Mesendoderm (in vitro differentiated cells): Measurements from ENCODE around the gene CXCR4.

Experiments used
- DNase-seq: peaks from one replicate; pipeline ENCODE4 v3.0.0; 2013
- H2AK5ac ChIP-seq: 2 replicates; pipeline ENCODE4 v1.6.1; 2013; ENCODE audit warnings: low read length, inconsistent platforms
- H2BK120ac ChIP-seq: 2 replicates; pipeline ENCODE4 v1.6.1; 2013; ENCODE audit warnings: low read depth, mild to moderate bottlenecking, low read length, moderate library complexity, mixed read lengths
- H2BK15ac ChIP-seq: replicated peaks from 2 replicates; pipeline ENCODE4 v1.6.1; 2013; ENCODE audit warnings: low read depth, mild to moderate bottlenecking, moderate library complexity
- H2BK5ac ChIP-seq: 2 replicates; pipeline ENCODE4 v1.6.1; 2013; ENCODE audit warnings: low read length, inconsistent platforms
- H3K18ac ChIP-seq: 2 replicates; pipeline ENCODE4 v1.6.1; 2013; ENCODE audit warnings: mild to moderate bottlenecking, low read length, mixed read lengths
- H3K23ac ChIP-seq: one replicate; pipeline ENCODE4 v1.6.1; 2013; ENCODE audit warnings: low read length
- H3K27ac ChIP-seq: 2 replicates; pipeline ENCODE4 v1.5.1; 2013; ENCODE audit warnings: low read depth, mild to moderate bottlenecking, inconsistent platforms, low read length, moderate library complexity
- H3K27me3 ChIP-seq: 2 replicates; pipeline ENCODE4 v1.6.1; 2013; ENCODE audit warnings: low read length, control low read depth, mild to moderate bottlenecking, inconsistent platforms; ENCODE audit not compliant: insufficient read depth, poor library complexity
- H3K36me3 ChIP-seq: 2 replicates; pipeline ENCODE4 v1.6.1; 2013; ENCODE audit warnings: low read length, inconsistent platforms; ENCODE audit not compliant: control insufficient read depth, insufficient read depth
- H3K4ac ChIP-seq: one replicate; pipeline ENCODE4 v1.6.1; 2013; ENCODE audit warnings: low read depth, mild to moderate bottlenecking, low read length, moderate library complexity
- H3K4me1 ChIP-seq: 2 replicates; pipeline ENCODE4 v1.6.1; 2013; ENCODE audit warnings: low read depth, low read length, inconsistent platforms; ENCODE audit not compliant: control insufficient read depth
- H3K4me2 ChIP-seq: 2 replicates; pipeline ENCODE4 v1.6.1; 2013; ENCODE audit warnings: low read length
- H3K4me3 ChIP-seq: 2 replicates; pipeline ENCODE4 v1.5.1; 2013; ENCODE audit warnings: mild to moderate bottlenecking, low read length
- H3K56ac ChIP-seq: one replicate; pipeline ENCODE4 v1.6.1; 2013; ENCODE audit warnings: low read length
- H3K79me1 ChIP-seq: 2 replicates; pipeline ENCODE4 v1.6.1; 2013; ENCODE audit warnings: low read length, inconsistent platforms
- H3K79me2 ChIP-seq: 2 replicates; pipeline ENCODE4 v1.6.1; 2013; ENCODE audit warnings: mild to moderate bottlenecking, low read length; ENCODE audit not compliant: control insufficient read depth, insufficient read depth
- H3K9ac ChIP-seq: 2 replicates; pipeline ENCODE4 v1.6.1; 2013; ENCODE audit warnings: low read length, inconsistent platforms
- H4K5ac ChIP-seq: one replicate; pipeline ENCODE4 v1.6.1; 2013; ENCODE audit warnings: low read length
- H4K8ac ChIP-seq: one replicate; pipeline ENCODE4 v1.6.1; 2013; ENCODE audit warnings: low read depth, mild to moderate bottlenecking, control low read depth, low read length, moderate library complexity
- WGBS: extraction: QIAGEN DNeasy Blood & Tissue Kit; methylation state at CpG from one replicate; pipeline ENCODE4 v1.1.7; 2013; ENCODE audit warnings: low lambda C conversion rate, missing lambda C conversion rate; ENCODE audit not compliant: insufficient coverage; ENCODE audit errors: extremely low coverage; 5-methylcytosine and 5-hydroxymethylcytosine counted together

The CXCR4 gene

DNA sequence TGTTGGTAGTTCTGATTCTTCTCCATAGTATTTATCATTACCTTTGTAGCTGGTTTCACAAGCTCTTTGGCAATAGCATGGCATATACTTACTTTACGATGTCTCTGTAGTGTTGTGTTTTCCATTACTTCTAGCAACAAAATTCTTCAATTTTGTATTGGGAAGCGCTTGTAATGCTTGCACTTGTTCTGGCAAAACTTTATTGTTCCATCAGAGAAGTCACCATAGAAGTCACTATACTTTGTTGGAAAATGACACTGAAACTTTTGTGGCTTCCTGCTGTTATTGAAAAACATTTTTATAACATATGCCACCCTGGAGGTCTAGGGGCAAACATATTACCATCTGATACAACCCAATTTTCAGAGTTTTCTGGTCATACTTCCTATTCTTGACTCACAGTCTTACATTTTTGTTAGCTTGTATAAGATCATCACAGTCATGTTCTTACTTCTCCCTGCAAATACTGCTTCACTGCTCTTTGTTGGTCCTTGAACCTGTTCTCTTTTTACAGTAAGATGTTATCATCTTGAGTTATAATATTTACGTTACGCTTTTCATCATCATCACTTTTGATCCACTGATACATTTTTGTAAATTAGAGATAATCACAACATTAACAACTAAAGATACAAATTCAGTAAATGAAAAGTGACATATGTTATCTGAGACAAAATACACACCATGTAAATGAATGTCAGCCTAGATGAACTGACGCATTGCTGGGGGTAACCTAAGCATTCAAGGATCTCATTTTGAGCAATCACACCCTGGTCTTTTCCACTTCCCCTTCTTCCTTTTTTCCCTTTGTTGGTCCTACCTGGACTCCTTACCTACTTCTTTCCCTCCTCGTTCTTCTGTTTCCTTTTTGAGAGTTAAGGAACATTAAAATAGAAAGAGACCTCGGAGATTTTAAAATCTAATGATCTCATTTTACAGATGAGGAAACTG is 33.3 kb upstream of the CXCR4 start:
- Histone ChIP-seq H2BK5ac (no peak overlapping the region), H3K79me2 (no peaks in the 10 kb centered on the region), H2AK5ac (no peak overlapping the region), H3K4ac (no peak overlapping the region), H2BK15ac (no peak overlapping the region), H3K4me2 (no peak overlapping the region), H3K27ac (no peak overlapping the region), H3K23ac (no peak overlapping the region), H3K18ac (no peak overlapping the region), H2BK120ac (no peak overlapping the region), H3K79me1 (no peaks in the 10 kb centered on the region), H3K56ac (no peak overlapping the region), H3K36me3 (no peaks in the 10 kb centered on the region), H4K5ac (no peak overlapping the region), H3K4me1 (no peaks in the 10 kb centered on the region), H3K4me3 (no peak overlapping the region), H3K9ac (no peak overlapping the region), H4K8ac (no peak overlapping the region), H3K27me3 (no peaks in the 10 kb centered on the region)
- DNase-seq = no peak
- no CpG with 5 or more reads among the region's 7 CpGs for WGBS

DNA sequence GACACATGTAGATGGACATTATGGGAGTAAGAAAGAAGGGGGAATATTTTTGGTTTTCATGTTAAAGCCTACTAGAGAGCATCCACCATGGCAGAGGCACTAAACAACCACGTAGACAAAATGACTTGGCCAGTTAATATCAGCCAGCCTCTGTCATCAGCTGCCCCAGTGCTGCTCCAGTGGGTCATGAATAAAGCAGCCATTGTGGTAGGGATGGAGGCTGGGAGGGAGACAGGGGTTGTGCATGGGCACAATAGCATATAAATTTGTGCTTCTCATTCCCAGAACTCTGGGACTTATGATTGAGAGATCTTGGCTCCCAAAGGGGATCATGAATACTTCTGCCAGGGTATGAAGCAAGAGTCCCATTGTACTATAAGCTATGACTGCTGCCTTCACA is 31.1 kb upstream of the CXCR4 start:
- Histone ChIP-seq H3K18ac (no peak overlapping the region), H3K56ac (no peak overlapping the region), H3K4me2 (no peak overlapping the region), H4K5ac (no peak overlapping the region), H2AK5ac (no peak overlapping the region), H3K79me1 (no peaks in the 10 kb centered on the region), H2BK120ac (no peak overlapping the region), H3K4me3 (no peak overlapping the region), H2BK15ac (no peak overlapping the region), H3K36me3 (no peaks in the 10 kb centered on the region), H3K27ac (no peak overlapping the region), H3K9ac (no peak overlapping the region), H3K27me3 (no peaks in the 10 kb centered on the region), H3K4ac (no peak overlapping the region), H2BK5ac (no peak overlapping the region), H4K8ac (no peak overlapping the region), H3K23ac (no peak overlapping the region), H3K79me2 (no peaks in the 10 kb centered on the region), H3K4me1 (no peaks in the 10 kb centered on the region)
- WGBS = no CpG with 5 or more reads among the region's 1 CpG
- no peak for DNase-seq

DNA sequence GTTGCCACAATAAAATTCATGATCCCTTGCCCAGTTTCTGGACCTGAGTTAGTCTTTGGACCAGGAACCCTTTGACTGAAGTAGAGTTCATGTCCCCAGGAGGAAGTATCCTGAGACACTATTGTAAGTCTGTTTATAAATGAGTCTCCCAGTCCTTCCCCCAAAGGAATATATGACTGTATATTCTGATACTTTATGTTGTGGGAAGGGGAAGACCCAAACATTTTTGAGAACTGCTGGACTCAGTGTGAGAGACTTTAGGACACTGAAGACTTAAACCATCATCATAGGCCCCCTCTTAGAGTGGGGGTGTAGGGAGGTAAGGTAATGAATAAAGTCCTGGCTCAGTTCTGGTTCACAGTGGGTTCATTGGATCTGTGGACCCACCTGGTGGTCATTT is 28.6 kb upstream of the CXCR4 start:
- no peak for DNase-seq
- Histone ChIP-seq H3K4me1 (no peaks in the 10 kb centered on the region), H3K79me1 (no peaks in the 10 kb centered on the region), H3K18ac (no peak overlapping the region), H2AK5ac (no peak overlapping the region), H3K4ac (no peak overlapping the region), H4K8ac (no peak overlapping the region), H2BK15ac (no peak overlapping the region), H3K36me3 (no peaks in the 10 kb centered on the region), H2BK5ac (no peak overlapping the region), H3K27me3 (no peaks in the 10 kb centered on the region), H3K4me2 (no peak overlapping the region), H3K4me3 (no peak overlapping the region), H3K23ac (no peak overlapping the region), H3K79me2 (no peaks in the 10 kb centered on the region), H4K5ac (no peak overlapping the region), H2BK120ac (no peak overlapping the region), H3K56ac (no peak overlapping the region), H3K9ac (no peak overlapping the region), H3K27ac (no peak overlapping the region)

DNA sequence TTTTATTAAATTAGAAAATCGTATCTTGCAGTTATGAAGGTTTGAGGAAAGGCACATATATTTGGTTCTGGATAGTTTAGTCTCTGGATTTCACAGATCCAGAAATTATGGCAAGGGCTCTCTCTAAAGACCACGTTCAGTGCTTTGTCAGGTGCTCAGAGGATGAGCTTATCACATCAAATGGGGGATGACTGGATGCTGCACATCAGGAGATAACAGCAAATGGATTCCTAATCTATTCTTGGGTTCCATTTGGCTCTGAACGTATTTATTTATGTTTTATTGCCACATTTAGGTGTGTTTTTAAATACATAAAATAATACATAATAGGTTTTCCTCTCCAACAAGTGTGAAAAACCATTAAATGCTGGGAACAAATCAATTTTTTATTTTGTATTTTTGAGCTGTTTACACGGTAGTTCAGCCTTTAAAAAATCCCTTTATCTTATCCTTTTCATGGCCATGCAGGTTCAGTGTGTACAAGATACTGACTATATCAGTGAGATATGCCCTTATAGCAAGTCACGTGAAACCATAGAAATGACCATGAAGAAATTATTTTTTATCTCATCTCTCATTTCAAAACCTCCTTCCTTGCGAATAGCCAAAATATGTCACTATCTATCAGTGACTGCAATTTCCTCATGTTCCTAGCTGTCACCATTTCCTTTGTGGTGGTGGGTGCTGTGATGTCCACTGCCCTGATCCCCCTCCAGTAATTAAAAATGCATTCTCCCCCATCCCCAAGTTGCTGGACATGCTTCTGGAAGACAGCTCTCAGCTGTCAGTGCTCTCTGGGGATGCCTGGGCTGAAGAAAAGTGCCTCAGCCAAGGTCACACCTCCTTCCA is 25.9 kb upstream of the CXCR4 start:
- no peak overlapping the region for H4K8ac ChIP-seq
- DNase-seq = no peak
- H2BK15ac ChIP-seq = no peak overlapping the region
- no peak overlapping the region for H2BK120ac ChIP-seq
- no peaks in the 10 kb centered on the region for H3K4me1 ChIP-seq
- no peaks in the 10 kb centered on the region for H3K79me2 ChIP-seq
- no peak overlapping the region for H3K9ac ChIP-seq
- no peak overlapping the region for H3K18ac ChIP-seq
- H4K5ac ChIP-seq = no peak overlapping the region
- no peak overlapping the region for H2AK5ac ChIP-seq
- no peak overlapping the region for H3K56ac ChIP-seq
- H2BK5ac ChIP-seq = no peak overlapping the region
- H3K4me2 ChIP-seq = no peak overlapping the region
- H3K4me3 ChIP-seq = no peak overlapping the region
- H3K79me1 ChIP-seq = no peaks in the 10 kb centered on the region
- H3K4ac ChIP-seq = no peak overlapping the region
- no peaks in the 10 kb centered on the region for H3K27me3 ChIP-seq
- no peaks in the 10 kb centered on the region for H3K36me3 ChIP-seq
- no peak overlapping the region for H3K27ac ChIP-seq
- no peak overlapping the region for H3K23ac ChIP-seq
- WGBS = no CpG with 5 or more reads among the region's 6 CpGs

DNA sequence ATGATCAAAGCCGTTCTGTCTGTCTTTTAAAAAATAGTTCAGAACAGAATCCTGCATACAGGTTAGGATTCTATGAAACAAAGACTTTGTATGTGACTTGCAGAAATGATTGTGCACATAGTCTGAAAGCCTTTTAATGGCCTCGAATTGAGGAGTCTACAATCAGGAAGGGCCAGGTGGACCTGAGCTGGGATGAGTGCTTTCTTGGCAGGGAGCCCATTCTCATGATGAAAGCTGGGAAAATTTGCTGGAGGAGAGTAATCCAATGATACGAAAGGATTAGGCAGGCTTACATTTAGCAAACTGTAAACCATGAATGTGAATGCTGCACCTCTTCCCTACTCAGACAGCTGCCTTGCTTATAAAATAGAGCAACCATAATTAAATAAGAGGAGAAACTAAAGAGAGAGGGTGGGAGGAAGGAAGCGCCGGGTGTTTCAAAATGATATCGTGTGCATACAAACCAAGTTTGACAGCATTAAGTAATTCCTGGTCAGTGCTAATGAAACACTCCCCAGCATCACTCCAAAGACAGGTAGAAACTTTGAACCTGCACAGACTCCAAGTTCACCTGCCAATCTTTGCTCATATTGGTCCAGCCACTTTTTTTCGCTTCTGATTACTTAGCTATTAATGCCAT is 23.7 kb upstream of the CXCR4 start:
- Histone ChIP-seq H3K4me1 (peaks cover 2% of the 10 kb centered on the region), H3K36me3 (no peaks in the 10 kb centered on the region), H2BK120ac (no peak overlapping the region), H2AK5ac (no peak overlapping the region), H3K4me2 (no peak overlapping the region), H2BK5ac (no peak overlapping the region), H3K27me3 (no peaks in the 10 kb centered on the region), H3K4me3 (no peak overlapping the region), H3K4ac (no peak overlapping the region), H3K79me1 (no peaks in the 10 kb centered on the region), H3K27ac (no peak overlapping the region), H3K23ac (no peak overlapping the region), H4K5ac (no peak overlapping the region), H3K18ac (no peak overlapping the region), H3K9ac (no peak overlapping the region), H3K56ac (no peak overlapping the region), H2BK15ac (no peak overlapping the region), H3K79me2 (no peaks in the 10 kb centered on the region), H4K8ac (no peak overlapping the region)
- DNase-seq = no peak
- WGBS = no CpG with 5 or more reads among the region's 7 CpGs
